HL-60 (cell line): ENCODE measurements around the gene SLC25A2.
"Not testable (repeated sequence)": the region's sequence is repeated elsewhere in the genome, so short reads cannot be mapped to it uniquely, and the experiment has no call there.

Source experiments
- DNase-seq, 2 experiments: peaks; one replicate each; pipeline ENCODE4 v3.0.0-alpha.2; 2010 to 2020; ENCODE audit warnings: low read depth in 1 of 2, low spot score in 1 of 2
- H3K27ac ChIP-seq: fragments of 250-450 bp; sonication (Bioruptor Pico); replicated peaks from 2 replicates; pipeline ENCODE4 v1.5.1; 2020; ENCODE audit warnings: mild to moderate bottlenecking, moderate library complexity
- H3K27me3 ChIP-seq: fragments of 250-450 bp; sonication (Bioruptor Pico); 2 replicates; pipeline ENCODE4 v1.5.1; 2021; ENCODE audit warnings: mild to moderate bottlenecking, moderate library complexity; ENCODE audit not compliant: insufficient read depth, poor library complexity, severe bottlenecking
- H3K4me3 ChIP-seq: replicated peaks from 2 replicates; pipeline ENCODE4 v1.5.1; 2011; ENCODE audit warnings: mild to moderate bottlenecking, control low read depth, low read length; ENCODE audit not compliant: insufficient read depth
- CTCF ChIP-seq: IDR thresholded peaks from one replicate; pipeline ENCODE4 v1.5.1; 2011; ENCODE audit warnings: low read length, control low read depth, inconsistent platforms; ENCODE audit not compliant: insufficient read depth
- GABPA ChIP-seq: IDR thresholded peaks from 2 replicates; pipeline ENCODE4 v1.6.1; 2012; ENCODE audit warnings: low read depth
- REST ChIP-seq: IDR thresholded peaks from 2 replicates; pipeline ENCODE4 v1.6.1; 2012; ENCODE audit warnings: low read depth; ENCODE audit not compliant: insufficient replicate concordance
- long read RNA-seq: library from polyadenylated mRNA; unstranded; transcript quantifications from one replicate; pipeline ENCODE4 v2.0.0, GENCODE V29; 2020

SLC25A2 gene
- long read RNA-seq, result 0 reads

GRCh38 chr5:141303756-141304155 lies at the start of gene SLC25A2:
Gene SLC25A2, minus strand, starts transcription at chr5:141304049. Its CDS starts 184 bp downstream, at chr5:141303865.
- no peaks in the 10 kb centered on the region for H3K27me3 ChIP-seq
- no peak for TF ChIP-seq REST
- H3K4me3 ChIP-seq, result no peak within 1 kb of the TSS
- no peak for DNase-seq
- H3K27ac ChIP-seq, result no peak within 1 kb of the TSS

- DNase-seq, result no peak
- no peak for TF ChIP-seq CTCF
- no peak overlapping the region for H3K4me3 ChIP-seq
- no peaks in the 10 kb centered on the region for H3K27me3 ChIP-seq
- H3K27ac ChIP-seq, result no peak overlapping the region
These were observed 47.7 kb upstream of the SLC25A2 start for GRCh38 chr5:141351591-141351990.

- Histone ChIP-seq H3K4me3 (no peak within 1 kb of the TSS), H3K27me3 (no peaks in the 10 kb centered on the region), H3K27ac (no peak within 1 kb of the TSS)
- no peak for TF ChIP-seq REST
- TF ChIP-seq CTCF, result peak; percentile 32
- DNase-seq, result peak in 1 of 2 experiments; percentile 46
These were observed 46.2 kb upstream of the SLC25A2 start, which contains the start of gene PCDHGB1 for GRCh38 chr5:141349917-141350619. Gene PCDHGB1, plus strand, starts transcription at chr5:141350099. Its CDS starts 162 bp downstream, at chr5:141350261.

- H3K27ac ChIP-seq, H3K4me3 ChIP-seq, H3K27me3 ChIP-seq, DNase-seq: not testable (repeated sequence)
These were observed 42.2 kb upstream of the SLC25A2 start for GRCh38 chr5:141346017-141346416.

- Histone ChIP-seq H3K27me3 (no peaks in the 10 kb centered on the region), H3K27ac (no peak overlapping the region), H3K4me3 (no peak overlapping the region)
- TF ChIP-seq GABPA (no peak), CTCF (no peak)
- DNase-seq, result no peak
These were observed 41.5 kb upstream of the SLC25A2 start for GRCh38 chr5:141345327-141345726.
